Stomach (tissue), 4 donors: ENCODE measurements around the gene ATP5MK.
"Not testable (repeated sequence)": the region's sequence is repeated elsewhere in the genome, so short reads cannot be mapped to it uniquely, and the experiment has no call there.

Source experiments
- CTCF ChIP-seq, 7 experiments: fragments of 450-650 bp in 4 of 7; fragments of 200-600 bp in 3 of 7; sonication (generic) in 3 of 7; IDR thresholded peaks; one replicate each; pipeline ENCODE4 v1.5.1; 2016 to 2019; ENCODE audit warnings: antibody characterized with exemption in 7 of 7, control low read depth in 2 of 7, mild to moderate bottlenecking in 1 of 7
- POLR2A ChIP-seq, 4 donors: fragments of 450-650 bp; IDR thresholded peaks; one replicate each; pipeline ENCODE4 v1.6.1; 2016; ENCODE audit warnings: antibody characterized with exemption in 4 of 4, control low read depth in 2 of 4, mild to moderate bottlenecking in 1 of 4, moderate library complexity in 1 of 4
- POLR2AphosphoS5 ChIP-seq, 3 donors: sonication (generic); formaldehyde crosslinking; IDR thresholded peaks; one replicate each; pipeline ENCODE4 v1.6.1; 2016; ENCODE audit warnings: antibody characterized with exemption in 3 of 3

GRCh38 chr10:103354567-103354966, 41.7 kb downstream of the ATP5MK start:
- TF ChIP-seq POLR2AphosphoS5, CTCF, POLR2A (IDR thresholded peaks at IDR 0.05): not testable (repeated sequence)
